Immature natural killer cell (primary cell): ENCODE measurements around the gene PPP1R14C. TPM values are rescaled to one million over a fixed set of nuclear protein-coding genes. Genes with fewer than 3 reads are reported as not detected.

Source experiments
- DNase-seq, 3 donors: peaks; one replicate each; pipeline ENCODE4 v3.0.0; 2022; ENCODE audit warnings: mixed read lengths in 1 of 3
- H3K27ac Mint-ChIP-seq, 6 donors: one replicate each; pipeline ENCODE4 v1.8.0; 2020; ENCODE audit warnings: mixed read lengths in 6 of 6, mild to moderate bottlenecking in 5 of 6, inconsistent platforms in 4 of 6, moderate library complexity in 3 of 6
- H3K27me3 Mint-ChIP-seq, 3 donors: one replicate each; pipeline ENCODE4 v1.8.0; 2020 to 2021; ENCODE audit warnings: low read depth in 3 of 3, mild to moderate bottlenecking in 3 of 3, mixed read lengths in 3 of 3, moderate library complexity in 3 of 3, inconsistent platforms in 1 of 3
- H3K36me3 Mint-ChIP-seq, 3 donors: one replicate each; pipeline ENCODE4 v1.8.0; 2020; ENCODE audit warnings: mixed read lengths in 3 of 3, inconsistent platforms in 2 of 3, mild to moderate bottlenecking in 2 of 3
- H3K4me1 Mint-ChIP-seq, 2 donors: one replicate each; pipeline ENCODE4 v1.8.0; 2020; ENCODE audit warnings: inconsistent platforms in 2 of 2, mild to moderate bottlenecking in 2 of 2, mixed read lengths in 2 of 2, moderate library complexity in 1 of 2
- H3K4me3 Mint-ChIP-seq, 5 donors: one replicate each; pipeline ENCODE4 v1.8.0; 2020; ENCODE audit warnings: mild to moderate bottlenecking in 5 of 5, mixed read lengths in 5 of 5, inconsistent platforms in 3 of 5, moderate library complexity in 3 of 5
- H3K9me3 Mint-ChIP-seq, 6 donors: one replicate each; pipeline ENCODE4 v1.8.0; 2020; ENCODE audit warnings: mild to moderate bottlenecking in 6 of 6, mixed read lengths in 6 of 6, inconsistent platforms in 4 of 6, moderate library complexity in 3 of 6
- polyA plus RNA-seq, 3 donors: library from polyadenylated mRNA; unstranded; fragments of 300-500 nt; fragmentation: Illumina TruSeq; gene quantifications; one replicate each; pipeline ENCODE4 v1.2.3, GENCODE V29; 2021

The PPP1R14C gene
- polyA plus RNA-seq, 3 donors from 2014 or later, result 0.38 TPM; not detected in 2

DNA sequence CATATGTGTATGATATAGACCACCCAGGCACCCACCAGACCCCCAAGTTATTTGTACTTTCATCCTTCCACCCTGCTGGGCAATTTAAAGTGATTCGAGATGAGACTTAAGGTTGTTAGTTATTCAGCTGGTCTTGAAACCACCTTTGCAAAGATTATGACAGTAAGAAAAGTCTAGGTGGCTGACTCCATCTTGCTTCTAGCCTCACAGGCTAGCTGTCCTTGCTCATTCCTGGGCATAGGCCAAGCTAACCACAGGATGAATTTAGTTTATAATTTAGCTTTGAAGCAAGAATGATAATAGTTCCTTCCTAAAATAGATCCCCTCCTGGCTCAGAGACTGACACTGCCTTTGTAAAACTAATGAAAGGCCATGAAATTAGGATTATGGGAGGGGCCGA is 154.0 kb downstream of the PPP1R14C start:
- DNase-seq, result no peak
- Mint-ChIP-seq H3K4me1 (no peaks in the 10 kb centered on the region), H3K27me3 (peaks cover 0 to 3% (median 2%) of the 10 kb centered on the region in 3 donors), H3K9me3 (peaks cover 2 to 12% (median 4%) of the 10 kb centered on the region in 6 donors), H3K4me3 (no peak overlapping the region), H3K27ac (no peak overlapping the region), H3K36me3 (peaks cover 0 to 3% (median 0%) of the 10 kb centered on the region in 3 donors)

DNA sequence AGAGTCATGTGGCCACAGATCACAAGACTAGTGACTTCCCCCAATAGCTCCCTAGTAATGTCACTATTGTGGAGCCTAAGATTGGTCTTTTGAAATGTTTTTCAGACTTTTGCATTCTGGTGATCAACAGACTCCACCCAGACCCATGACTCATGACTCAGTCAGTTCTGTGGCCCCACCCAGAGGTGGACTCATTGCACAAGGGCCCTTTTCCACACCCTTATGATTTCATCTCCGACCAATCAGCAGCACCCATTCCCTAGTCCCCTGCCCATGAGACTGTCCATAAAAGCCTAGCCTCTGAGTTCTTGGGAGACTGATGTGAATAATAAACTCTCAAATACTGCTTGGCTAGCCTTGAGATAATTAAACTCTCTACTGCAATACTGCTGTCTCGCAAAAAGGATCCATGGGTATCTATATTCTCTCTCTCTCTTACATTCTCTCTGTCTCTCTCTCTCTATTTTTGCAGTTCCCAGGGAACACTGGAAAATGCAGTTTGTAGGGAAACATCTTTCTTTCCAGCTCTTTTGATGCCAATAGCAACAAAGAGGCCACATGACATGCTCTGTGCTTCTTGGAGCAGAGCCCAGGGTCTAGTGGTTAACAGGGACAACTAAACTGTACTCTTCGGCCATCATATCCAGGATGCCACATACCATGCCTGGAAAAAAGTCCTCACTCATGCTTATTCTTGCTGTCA is 154.6 kb downstream of the PPP1R14C start:
- peaks cover 2 to 12% (median 4%) of the 10 kb centered on the region in 6 donors for H3K9me3 Mint-ChIP-seq
- DNase-seq, result no peak
- H3K4me1 Mint-ChIP-seq, result no peaks in the 10 kb centered on the region
- H3K27ac Mint-ChIP-seq, result no peak overlapping the region
- H3K27me3 Mint-ChIP-seq, result peaks cover 0 to 3% (median 2%) of the 10 kb centered on the region in 3 donors
- no peak overlapping the region for H3K4me3 Mint-ChIP-seq
- H3K36me3 Mint-ChIP-seq, result peaks cover 0 to 3% (median 0%) of the 10 kb centered on the region in 3 donors

DNA sequence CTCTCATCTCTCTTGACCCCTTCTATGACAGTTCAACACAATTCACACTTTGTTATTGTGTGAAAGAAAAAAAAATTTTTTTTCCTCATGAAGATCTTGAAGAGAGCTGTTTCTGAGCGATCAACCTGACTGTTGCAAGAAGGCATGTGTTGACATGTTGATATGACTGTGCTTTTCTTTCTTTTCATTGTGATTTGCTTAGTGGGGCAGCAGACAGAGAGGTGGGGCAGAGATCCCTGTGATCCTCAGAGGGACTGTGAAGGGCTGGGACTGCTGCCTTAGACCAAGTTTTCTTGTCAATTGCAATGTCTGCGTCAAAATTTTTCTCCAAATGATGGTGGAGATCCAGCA is 155.2 kb downstream of the PPP1R14C start:
- H3K4me3 Mint-ChIP-seq, result no peak overlapping the region
- no peaks in the 10 kb centered on the region for H3K4me1 Mint-ChIP-seq
- peaks cover 0 to 3% (median 2%) of the 10 kb centered on the region in 3 donors for H3K27me3 Mint-ChIP-seq
- no peak overlapping the region for H3K27ac Mint-ChIP-seq
- peaks cover 0 to 3% (median 0%) of the 10 kb centered on the region in 3 donors for H3K36me3 Mint-ChIP-seq
- no peak for DNase-seq
- H3K9me3 Mint-ChIP-seq, result peaks cover 2 to 12% (median 4%) of the 10 kb centered on the region in 6 donors

DNA sequence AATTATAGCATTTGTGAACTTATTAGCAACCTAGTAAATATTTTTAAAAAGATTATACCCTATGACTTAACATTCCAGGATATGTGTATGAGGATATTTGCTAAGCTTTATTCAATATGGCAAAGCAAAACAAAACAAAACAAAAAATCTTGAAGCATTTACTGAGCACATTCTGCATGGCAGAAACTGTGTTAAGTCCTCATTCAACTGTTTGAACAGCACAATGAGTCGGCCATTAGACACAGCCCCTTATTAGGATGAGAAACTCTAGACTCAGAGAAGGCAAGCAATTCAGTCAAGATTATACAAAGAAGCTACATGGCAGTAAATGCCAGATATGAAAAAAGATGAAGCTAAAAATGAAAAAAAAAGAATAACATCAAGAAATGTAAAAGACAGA is 155.8 kb downstream of the PPP1R14C start:
- H3K4me3 Mint-ChIP-seq, result no peak overlapping the region
- H3K27me3 Mint-ChIP-seq, result peaks cover 0 to 3% (median 2%) of the 10 kb centered on the region in 3 donors
- H3K27ac Mint-ChIP-seq, result no peak overlapping the region
- H3K4me1 Mint-ChIP-seq, result no peaks in the 10 kb centered on the region
- H3K36me3 Mint-ChIP-seq, result peaks cover 0 to 3% (median 0%) of the 10 kb centered on the region in 3 donors
- no peak for DNase-seq
- peaks cover 2 to 12% (median 4%) of the 10 kb centered on the region in 6 donors for H3K9me3 Mint-ChIP-seq

Other genes with a start within 250 kb of the PPP1R14C start
- not detected for gene RAET1E, start 244.9 kb upstream of the PPP1R14C start, polyA plus RNA-seq
- gene RAET1G, start 219.9 kb upstream of the PPP1R14C start, polyA plus RNA-seq, result not detected
- under 1 TPM in 2 of 3 donors, not detected in 1; 0.83 to 0.88 TPM for gene ULBP2, start 201.0 kb upstream of the PPP1R14C start, polyA plus RNA-seq
- gene ULBP1, start 179.1 kb upstream of the PPP1R14C start, polyA plus RNA-seq, result not detected
- gene RAET1L, start 117.5 kb upstream of the PPP1R14C start, polyA plus RNA-seq, result not detected
- gene ULBP3, start 73.9 kb upstream of the PPP1R14C start, polyA plus RNA-seq, result 1 to 10 TPM in 1 of 3 donors, under 1 TPM in 1, not detected in 1; 0.50 to 2.5 TPM
- not detected for gene IYD, start 226.0 kb downstream of the PPP1R14C start, polyA plus RNA-seq